ENCODE data around the gene CWF19L2. TPM values are rescaled to one million over a fixed set of nuclear protein-coding genes. Genes with fewer than 3 reads are reported as not detected.

Gene CWF19L2
- total and polyA plus RNA-seq, 2 donors (not counting 1 experiment from before 2014, with no cell fraction given) = 5.1 to 10.7 TPM

DNA sequence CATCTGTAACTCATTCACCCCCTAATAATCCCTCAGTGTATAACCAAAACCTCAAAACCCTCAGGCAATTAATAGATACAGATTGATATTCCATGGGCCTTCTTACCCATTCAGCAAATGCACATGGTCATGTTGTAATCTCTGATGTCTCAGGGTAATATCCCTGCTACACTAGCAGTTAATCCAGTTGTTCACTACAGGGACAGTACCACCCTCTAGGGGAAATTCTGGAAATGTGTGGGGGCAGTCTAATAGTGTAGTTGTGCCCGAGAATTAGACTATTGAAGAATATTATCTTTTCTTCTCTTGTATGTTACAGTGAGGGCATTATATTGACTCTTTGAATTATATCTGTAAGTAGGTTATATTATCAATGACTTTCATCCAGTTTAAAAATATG is 175.4 kb downstream of the CWF19L2 start:
- no peaks in the 10 kb centered on the region for H3K9me3 ChIP-seq (ENCODE audit: control insufficient read depth, insufficient read depth, low read depth, low read length)
- DNase-seq (ENCODE audit: low read depth in 2 of 2) = no peak
- H4K20me1 ChIP-seq (ENCODE audit: control insufficient read depth, extremely low read depth, insufficient read depth, low read length) = no peaks in the 10 kb centered on the region
- no peaks in the 10 kb centered on the region for H3K4me1 ChIP-seq (ENCODE audit: control insufficient read depth, extremely low read depth, insufficient read depth, low read length)
- no peaks in the 10 kb centered on the region for H3K36me3 ChIP-seq (ENCODE audit: control insufficient read depth, insufficient read depth, low read length)
- H2AFZ ChIP-seq (ENCODE audit: low read length) = no peak overlapping the region
- H3K27ac ChIP-seq (ENCODE audit: insufficient read depth, low read length) = no peak overlapping the region
- H3K79me2 ChIP-seq (ENCODE audit: control insufficient read depth, insufficient read depth, low read length) = no peaks in the 10 kb centered on the region
- no peak overlapping the region for H3K4me2 ChIP-seq (ENCODE audit: extremely low read depth, insufficient read depth, low read length)
- TF ChIP-seq, protein P1, sequence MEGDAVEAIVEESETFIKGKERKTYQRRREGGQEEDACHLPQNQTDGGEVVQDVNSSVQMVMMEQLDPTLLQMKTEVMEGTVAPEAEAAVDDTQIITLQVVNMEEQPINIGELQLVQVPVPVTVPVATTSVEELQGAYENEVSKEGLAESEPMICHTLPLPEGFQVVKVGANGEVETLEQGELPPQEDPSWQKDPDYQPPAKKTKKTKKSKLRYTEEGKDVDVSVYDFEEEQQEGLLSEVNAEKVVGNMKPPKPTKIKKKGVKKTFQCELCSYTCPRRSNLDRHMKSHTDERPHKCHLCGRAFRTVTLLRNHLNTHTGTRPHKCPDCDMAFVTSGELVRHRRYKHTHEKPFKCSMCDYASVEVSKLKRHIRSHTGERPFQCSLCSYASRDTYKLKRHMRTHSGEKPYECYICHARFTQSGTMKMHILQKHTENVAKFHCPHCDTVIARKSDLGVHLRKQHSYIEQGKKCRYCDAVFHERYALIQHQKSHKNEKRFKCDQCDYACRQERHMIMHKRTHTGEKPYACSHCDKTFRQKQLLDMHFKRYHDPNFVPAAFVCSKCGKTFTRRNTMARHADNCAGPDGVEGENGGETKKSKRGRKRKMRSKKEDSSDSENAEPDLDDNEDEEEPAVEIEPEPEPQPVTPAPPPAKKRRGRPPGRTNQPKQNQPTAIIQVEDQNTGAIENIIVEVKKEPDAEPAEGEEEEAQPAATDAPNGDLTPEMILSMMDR (conservative IDR thresholded peaks at IDR 0.05 in 1 of 2, IDR thresholded peaks at IDR 0.05 in 1 of 2; ENCODE audit: low read depth in 1 of 2, low read length in 2 of 2) = no peak
- TF ChIP-seq EZH2 (IDR thresholded peaks at IDR 0.05; ENCODE audit: low read length, missing control alignments) = no peak
- H3K9ac ChIP-seq (ENCODE audit: insufficient read depth, low read length) = no peak overlapping the region
- H3K27me3 ChIP-seq (ENCODE audit: control insufficient read depth, insufficient read depth, low read length) = no peaks in the 10 kb centered on the region
- H3K4me3 ChIP-seq (replicated peaks in 1 of 4; ENCODE audit: control extremely low read depth in 1 of 4, insufficient read depth in 1 of 4, low read depth in 3 of 4, low read length in 4 of 4) = no peak overlapping the region

Other genes starting within 250 kb of the CWF19L2 start
- gene ALKBH8, start 107.9 kb upstream of the CWF19L2 start, total RNA-seq = 8.0 and 11.7 TPM in 2 replicates
- gene ALKBH8, start 107.9 kb upstream of the CWF19L2 start, polyA plus RNA-seq = 8.3 and 8.6 TPM in 2 replicates
- gene ELMOD1, start 133.3 kb upstream of the CWF19L2 start, total RNA-seq = under 0.01 and 0.17 TPM in 2 replicates
- gene ELMOD1, start 133.3 kb upstream of the CWF19L2 start, polyA plus RNA-seq = 0.79 and 0.91 TPM in 2 replicates